OCI-M2 (cell line): ENCODE data around the gene RPS14.

ENCODE experiments used
- DNase-seq: peaks from one replicate; lab custom pipeline; 2025; ENCODE audit not compliant: unreplicated experiment; lab: John Stamatoyannopoulos, UW

RPS14 gene

GRCh38 chr5:150402229-150402773 is 47.2 kb downstream of the RPS14 start:
- no peak for DNase-seq

GRCh38 chr5:150401376-150402228 is 47.9 kb downstream of the RPS14 start:
- no peak for DNase-seq

- no peak for DNase-seq
Measured at GRCh38 chr5:150401076-150401375, 48.5 kb downstream of the RPS14 start.

GRCh38 chr5:150400316-150401075 is 49.0 kb downstream of the RPS14 start:
- no peak for DNase-seq

GRCh38 chr5:150399524-150400211 is 49.9 kb downstream of the RPS14 start:
- no peak for DNase-seq

- DNase-seq = no peak
Measured at GRCh38 chr5:150398722-150399523, 50.6 kb downstream of the RPS14 start.

- no peak for DNase-seq
Measured at GRCh38 chr5:150397782-150398721, 51.5 kb downstream of the RPS14 start.

- DNase-seq = no peak
Measured at GRCh38 chr5:150397146-150397781, 52.3 kb downstream of the RPS14 start.

- no peak for DNase-seq
Measured at GRCh38 chr5:150396267-150396666, 53.3 kb downstream of the RPS14 start.

- DNase-seq = no peak
Measured at GRCh38 chr5:150395688-150395975, 53.9 kb downstream of the RPS14 start.

- DNase-seq = no peak
Measured at GRCh38 chr5:150394912-150395687, 54.4 kb downstream of the RPS14 start.

GRCh38 chr5:150394131-150394530 is 55.4 kb downstream of the RPS14 start:
- no peak for DNase-seq

GRCh38 chr5:150393096-150393645 is 56.4 kb downstream of the RPS14 start:
- no peak for DNase-seq

GRCh38 chr5:150392680-150393079 is 56.9 kb downstream of the RPS14 start:
- no peak for DNase-seq
